ENCODE measurements around the gene ETV6.

Gene ETV6

GRCh38 chr12:11853126-11853525, 203.7 kb downstream of the ETV6 start:
- in situ Hi-C loops (cut with HindIII; ENCODE audit: low pct_ligation_motif_present, low sequenced_read_pairs): no loop called here
- DNase-seq: no peak
- Histone ChIP-seq H3K4me3 (ENCODE audit: low read depth, low read length) (no peak overlapping the region), H3K27ac (no peak overlapping the region), H3K36me3 (replicated peaks) (peaks cover 8% of the 10 kb centered on the region), H3K27me3 (replicated peaks) (no peaks in the 10 kb centered on the region)
- TF ChIP-seq CTCF (IDR thresholded peaks at IDR 0.05; ENCODE audit: low read depth, low read length, missing control alignments): no peak

- H3K27ac ChIP-seq: no peak overlapping the region
- no peak for TF ChIP-seq CTCF (IDR thresholded peaks at IDR 0.05; ENCODE audit: low read depth, low read length, missing control alignments)
- DNase-seq: no peak
- peaks cover 8% of the 10 kb centered on the region for H3K36me3 ChIP-seq (replicated peaks)
- no peaks in the 10 kb centered on the region for H3K27me3 ChIP-seq (replicated peaks)
- in situ Hi-C loops (cut with HindIII; ENCODE audit: low pct_ligation_motif_present, low sequenced_read_pairs): no loop called here
- H3K4me3 ChIP-seq (ENCODE audit: low read depth, low read length): no peak overlapping the region
Measured at GRCh38 chr12:11854011-11854499, 204.6 kb downstream of the ETV6 start.

GRCh38 chr12:11855983-11856374, 206.5 kb downstream of the ETV6 start:
- Histone ChIP-seq H3K27ac (no peak overlapping the region), H3K36me3 (replicated peaks) (peaks cover 8% of the 10 kb centered on the region), H3K27me3 (replicated peaks) (no peaks in the 10 kb centered on the region), H3K4me3 (ENCODE audit: low read depth, low read length) (no peak overlapping the region)
- DNase-seq: no peak
- no peak for TF ChIP-seq CTCF (IDR thresholded peaks at IDR 0.05; ENCODE audit: low read depth, low read length, missing control alignments)
- in situ Hi-C loops (cut with HindIII; ENCODE audit: low pct_ligation_motif_present, low sequenced_read_pairs): no loop called here

GRCh38 chr12:11856971-11857370, 207.5 kb downstream of the ETV6 start:
- no peak for DNase-seq
- Histone ChIP-seq H3K27ac (no peak overlapping the region), H3K4me3 (ENCODE audit: low read depth, low read length) (no peak overlapping the region), H3K36me3 (replicated peaks) (peaks cover 8% of the 10 kb centered on the region), H3K27me3 (replicated peaks) (no peaks in the 10 kb centered on the region)
- TF ChIP-seq CTCF (IDR thresholded peaks at IDR 0.05; ENCODE audit: low read depth, low read length, missing control alignments): no peak
- in situ Hi-C loops (cut with HindIII; ENCODE audit: low pct_ligation_motif_present, low sequenced_read_pairs): no loop called here

GRCh38 chr12:11859705-11860425, 210.4 kb downstream of the ETV6 start:
- Histone ChIP-seq H3K27me3 (replicated peaks) (no peaks in the 10 kb centered on the region), H3K27ac (no peak overlapping the region), H3K36me3 (replicated peaks) (peaks cover 3% of the 10 kb centered on the region), H3K4me3 (ENCODE audit: low read depth, low read length) (no peak overlapping the region)
- in situ Hi-C loops (cut with HindIII; ENCODE audit: low pct_ligation_motif_present, low sequenced_read_pairs): no loop called here
- no peak for TF ChIP-seq CTCF (IDR thresholded peaks at IDR 0.05; ENCODE audit: low read depth, low read length, missing control alignments)
- no peak for DNase-seq

Measured in brain microvascular endothelial cell (primary cell).